HG03060 (cell line): Measurements from ENCODE around the gene SANBR.

Experiments
- ATAC-seq: cut with Tn5 transposase; IDR thresholded peaks from one replicate; pipeline ENCODE4 v1.9.1; 2021; ENCODE audit warnings: low read depth, moderate number of reproducible peaks; ENCODE audit not compliant: unreplicated experiment

Gene SANBR

DNA sequence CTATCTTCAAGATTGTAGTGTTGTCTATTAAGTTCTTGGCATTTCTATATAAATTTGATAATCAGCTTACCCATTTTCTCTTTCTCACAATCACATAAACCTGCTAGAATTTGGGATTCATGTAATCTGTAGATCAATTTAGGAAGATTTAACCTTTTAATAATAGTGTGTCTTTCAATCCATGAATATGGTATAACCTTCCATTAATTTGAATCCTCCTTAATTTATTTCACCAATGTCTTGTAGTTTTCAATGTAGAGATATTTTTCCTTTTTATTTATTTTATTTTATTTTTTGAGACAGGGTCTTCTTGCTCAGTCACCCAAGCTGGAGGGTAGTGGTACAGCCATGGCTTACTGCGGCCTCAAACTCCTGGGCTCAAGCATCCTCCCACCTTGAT is 20.2 kb downstream of the SANBR start:
- no peak for ATAC-seq

GRCh38 chr2:61089797-61090196 is 24.1 kb downstream of the SANBR start:
- no peak for ATAC-seq

GRCh38 chr2:61090386-61090921 is 24.8 kb downstream of the SANBR start:
- no peak for ATAC-seq

DNA sequence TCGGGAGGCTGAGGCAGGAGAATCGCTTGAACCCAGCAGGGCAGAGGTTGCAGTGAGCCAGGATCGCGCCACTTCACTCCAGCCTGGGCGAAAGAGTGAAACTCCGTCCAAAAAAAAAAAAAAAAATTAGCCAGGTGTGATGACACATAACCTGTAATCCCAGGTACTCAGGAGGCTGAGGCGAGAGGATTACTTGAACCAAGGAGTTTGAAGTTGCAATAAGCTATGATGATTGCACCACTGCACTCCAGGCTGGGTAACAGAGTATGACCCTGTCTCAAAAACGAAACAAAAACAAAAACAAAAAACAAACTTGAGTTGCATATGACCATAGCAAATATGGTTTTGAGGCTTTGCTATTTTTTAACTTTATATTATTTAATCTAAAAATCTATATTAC is 25.8 kb downstream of the SANBR start:
- ATAC-seq: no peak

- ATAC-seq: no peak
Observed at GRCh38 chr2:61096438-61096837, 30.8 kb downstream of the SANBR start.

DNA sequence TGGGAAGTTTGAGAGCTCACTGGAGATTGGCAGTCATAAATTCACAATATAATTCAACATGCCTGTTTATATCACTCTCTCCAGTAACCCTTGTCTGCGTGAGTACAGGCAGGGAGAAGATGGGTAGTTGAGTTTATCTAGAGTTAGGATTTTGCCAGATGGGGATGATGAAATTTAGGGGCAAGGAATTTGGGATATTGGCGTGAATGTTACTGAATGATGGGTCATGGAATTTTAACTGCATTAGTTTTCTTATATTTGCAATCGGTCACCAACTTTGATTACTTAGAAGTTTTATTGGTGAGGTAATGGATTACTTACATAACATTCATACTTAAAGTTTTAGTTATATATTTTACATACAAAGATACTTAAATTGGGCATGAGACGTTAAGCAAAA is 35.1 kb downstream of the SANBR start:
- ATAC-seq: no peak

- no peak for ATAC-seq
Observed at GRCh38 chr2:61109291-61109690, 43.6 kb downstream of the SANBR start.

GRCh38 chr2:61111708-61112107 is 46.0 kb downstream of the SANBR start:
- no peak for ATAC-seq

DNA sequence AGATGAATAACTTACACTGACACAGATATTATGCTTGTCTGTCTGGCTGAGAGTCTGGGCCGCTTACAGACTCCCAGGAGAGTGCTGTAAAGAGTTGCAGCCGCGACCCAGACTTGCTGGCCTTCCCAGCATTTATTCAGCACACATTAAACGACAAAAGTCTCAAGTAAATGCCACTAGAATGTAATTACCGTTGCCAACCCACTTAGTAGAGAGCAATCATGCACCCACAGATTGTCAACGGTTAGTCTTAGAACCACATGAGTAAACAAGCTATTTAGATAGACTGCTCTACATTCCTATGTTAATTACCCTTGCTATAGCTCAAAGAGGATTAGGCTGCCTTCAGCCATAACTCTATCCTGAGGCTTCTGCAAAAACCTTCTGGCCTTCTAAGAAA is 48.5 kb downstream of the SANBR start:
- no peak for ATAC-seq
